ENCODE measurements around the gene PDPK1.

Gene PDPK1

DNA sequence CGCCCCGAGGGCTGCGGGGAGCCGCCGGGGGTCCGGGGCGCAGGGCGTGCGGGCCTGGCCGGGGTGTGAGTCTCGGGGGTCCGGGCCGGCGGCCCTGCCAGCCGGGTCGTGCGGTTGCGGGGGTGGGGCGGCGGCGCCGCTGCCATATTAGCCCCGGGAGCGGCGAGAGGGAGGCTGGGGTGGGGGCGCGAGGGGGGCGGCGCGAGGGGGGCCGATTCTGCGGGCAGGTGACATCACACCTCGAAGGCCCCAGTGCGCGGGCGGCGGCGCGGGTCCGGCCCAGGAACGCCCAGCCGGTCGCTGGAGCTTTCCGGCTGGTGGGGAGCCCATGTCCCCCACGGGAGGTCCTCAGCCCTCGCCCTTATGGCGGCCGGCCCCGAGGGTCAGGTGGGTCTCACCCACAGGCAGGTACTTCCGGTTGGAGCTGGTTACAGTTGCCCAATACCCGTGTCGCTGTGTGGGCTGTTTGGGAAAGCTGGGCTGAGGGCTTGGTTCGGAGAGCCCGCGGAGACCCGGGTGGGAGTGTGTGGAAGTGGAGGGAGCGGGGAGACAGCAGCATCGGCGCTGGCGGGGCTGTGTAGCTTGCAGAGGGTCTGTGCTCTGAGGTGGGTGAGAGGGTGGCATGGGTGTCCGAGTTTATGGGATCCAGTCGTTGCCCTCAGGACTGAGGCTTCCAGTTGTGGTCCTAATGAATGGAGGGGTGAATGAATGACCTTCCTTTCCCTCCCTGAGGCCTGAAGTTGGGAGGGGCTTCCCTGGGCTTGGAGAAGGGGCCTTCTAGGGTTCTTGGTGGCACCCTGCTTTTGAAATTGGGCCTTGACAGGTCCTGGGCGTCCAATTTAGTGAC is 23.3 kb upstream of the PDPK1 start:
- H3K36me3 ChIP-seq (ENCODE audit: insufficient read depth, low read length) = no peaks in the 10 kb centered on the region
- H3K27me3 ChIP-seq (ENCODE audit: insufficient read depth, low read length) = no peaks in the 10 kb centered on the region
- H3K4me3 ChIP-seq (ENCODE audit: low read depth, low read length, poor library complexity, severe bottlenecking) = peak overlapping the region; percentile 75
- no peak overlapping the region for H2AFZ ChIP-seq (ENCODE audit: low read length)
- H3K79me2 ChIP-seq (ENCODE audit: insufficient read depth, low read length) = peaks cover 33% of the 10 kb centered on the region
- no peaks in the 10 kb centered on the region for H3K9me3 ChIP-seq (ENCODE audit: low read length)
- no peaks in the 10 kb centered on the region for H3K9me2 ChIP-seq (ENCODE audit: low read depth, low read length)
- peaks cover 41% of the 10 kb centered on the region for H3K4me1 ChIP-seq (ENCODE audit: insufficient read depth, low read length, severe bottlenecking)
- no peaks in the 10 kb centered on the region for H4K20me1 ChIP-seq (ENCODE audit: insufficient read depth, low read length)
- peak overlapping the region; percentile 71 for H3K9ac ChIP-seq (ENCODE audit: low read length)
- H3K4me2 ChIP-seq (ENCODE audit: low read length) = peak overlapping the region; percentile 92
- H3F3A ChIP-seq (ENCODE audit: insufficient read depth, low read length) = no peaks in the 10 kb centered on the region
- peak overlapping the region; percentile 54 for H3K27ac ChIP-seq (ENCODE audit: low read depth, low read length, poor library complexity, severe bottlenecking)
- TF ChIP-seq, protein P1, sequence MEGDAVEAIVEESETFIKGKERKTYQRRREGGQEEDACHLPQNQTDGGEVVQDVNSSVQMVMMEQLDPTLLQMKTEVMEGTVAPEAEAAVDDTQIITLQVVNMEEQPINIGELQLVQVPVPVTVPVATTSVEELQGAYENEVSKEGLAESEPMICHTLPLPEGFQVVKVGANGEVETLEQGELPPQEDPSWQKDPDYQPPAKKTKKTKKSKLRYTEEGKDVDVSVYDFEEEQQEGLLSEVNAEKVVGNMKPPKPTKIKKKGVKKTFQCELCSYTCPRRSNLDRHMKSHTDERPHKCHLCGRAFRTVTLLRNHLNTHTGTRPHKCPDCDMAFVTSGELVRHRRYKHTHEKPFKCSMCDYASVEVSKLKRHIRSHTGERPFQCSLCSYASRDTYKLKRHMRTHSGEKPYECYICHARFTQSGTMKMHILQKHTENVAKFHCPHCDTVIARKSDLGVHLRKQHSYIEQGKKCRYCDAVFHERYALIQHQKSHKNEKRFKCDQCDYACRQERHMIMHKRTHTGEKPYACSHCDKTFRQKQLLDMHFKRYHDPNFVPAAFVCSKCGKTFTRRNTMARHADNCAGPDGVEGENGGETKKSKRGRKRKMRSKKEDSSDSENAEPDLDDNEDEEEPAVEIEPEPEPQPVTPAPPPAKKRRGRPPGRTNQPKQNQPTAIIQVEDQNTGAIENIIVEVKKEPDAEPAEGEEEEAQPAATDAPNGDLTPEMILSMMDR (IDR thresholded peaks at IDR 0.05; ENCODE audit: low read length) = no peak
- no peak for TF ChIP-seq EZH2 (IDR thresholded peaks at IDR 0.05; ENCODE audit: borderline replicate concordance, low read length)

DNA sequence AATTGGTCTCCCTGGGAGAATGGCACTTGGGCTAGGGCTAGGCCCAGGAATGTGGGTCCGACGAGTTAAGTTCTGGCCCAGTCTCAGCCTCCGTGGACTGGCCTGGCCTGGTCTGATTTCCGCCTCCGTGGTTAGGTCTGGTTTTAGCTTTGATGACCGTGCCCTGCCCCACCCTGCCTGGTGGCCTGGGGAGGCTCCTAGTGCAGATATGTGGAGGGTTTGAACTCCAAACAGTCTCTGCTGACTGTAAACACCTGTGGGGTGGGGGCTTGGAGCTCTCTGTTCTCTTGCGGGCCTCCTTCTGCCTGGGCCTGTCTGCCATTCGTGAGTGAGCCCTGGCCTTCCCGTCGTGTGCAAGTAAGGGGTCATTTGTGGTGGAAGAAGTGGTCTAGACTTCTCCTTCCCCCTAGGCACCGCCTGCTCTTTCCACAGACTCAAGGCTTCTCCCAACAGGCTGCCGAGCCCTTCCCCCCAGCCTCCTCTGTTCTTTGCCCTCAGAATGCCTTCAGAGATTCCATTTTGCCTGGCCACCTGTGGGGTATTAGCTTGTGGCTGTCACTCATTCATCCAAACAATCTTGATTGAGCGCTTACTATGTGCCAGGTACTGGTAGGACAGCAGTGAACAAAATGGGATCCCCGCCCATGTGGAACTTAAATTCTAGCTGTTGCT is 22.5 kb upstream of the PDPK1 start:
- Histone ChIP-seq H3K4me3 (ENCODE audit: low read depth, low read length, poor library complexity, severe bottlenecking) (peak overlapping the region; percentile 75), H3K4me1 (ENCODE audit: insufficient read depth, low read length, severe bottlenecking) (peaks cover 37% of the 10 kb centered on the region), H3K79me2 (ENCODE audit: insufficient read depth, low read length) (peaks cover 33% of the 10 kb centered on the region), H4K20me1 (ENCODE audit: insufficient read depth, low read length) (no peaks in the 10 kb centered on the region), H2AFZ (ENCODE audit: low read length) (no peak overlapping the region), H3K27me3 (ENCODE audit: insufficient read depth, low read length) (no peaks in the 10 kb centered on the region), H3K36me3 (ENCODE audit: insufficient read depth, low read length) (no peaks in the 10 kb centered on the region), H3K9me3 (ENCODE audit: low read length) (no peaks in the 10 kb centered on the region), H3F3A (ENCODE audit: insufficient read depth, low read length) (no peaks in the 10 kb centered on the region), H3K9me2 (ENCODE audit: low read depth, low read length) (no peaks in the 10 kb centered on the region), H3K27ac (ENCODE audit: low read depth, low read length, poor library complexity, severe bottlenecking) (peak overlapping the region; percentile 54), H3K9ac (ENCODE audit: low read length) (peak overlapping the region; percentile 71), H3K4me2 (ENCODE audit: low read length) (peak overlapping the region; percentile 92)
- TF ChIP-seq, protein P1 (IDR thresholded peaks at IDR 0.05; ENCODE audit: low read length) = no peak
- TF ChIP-seq EZH2 (IDR thresholded peaks at IDR 0.05; ENCODE audit: borderline replicate concordance, low read length) = no peak

DNA sequence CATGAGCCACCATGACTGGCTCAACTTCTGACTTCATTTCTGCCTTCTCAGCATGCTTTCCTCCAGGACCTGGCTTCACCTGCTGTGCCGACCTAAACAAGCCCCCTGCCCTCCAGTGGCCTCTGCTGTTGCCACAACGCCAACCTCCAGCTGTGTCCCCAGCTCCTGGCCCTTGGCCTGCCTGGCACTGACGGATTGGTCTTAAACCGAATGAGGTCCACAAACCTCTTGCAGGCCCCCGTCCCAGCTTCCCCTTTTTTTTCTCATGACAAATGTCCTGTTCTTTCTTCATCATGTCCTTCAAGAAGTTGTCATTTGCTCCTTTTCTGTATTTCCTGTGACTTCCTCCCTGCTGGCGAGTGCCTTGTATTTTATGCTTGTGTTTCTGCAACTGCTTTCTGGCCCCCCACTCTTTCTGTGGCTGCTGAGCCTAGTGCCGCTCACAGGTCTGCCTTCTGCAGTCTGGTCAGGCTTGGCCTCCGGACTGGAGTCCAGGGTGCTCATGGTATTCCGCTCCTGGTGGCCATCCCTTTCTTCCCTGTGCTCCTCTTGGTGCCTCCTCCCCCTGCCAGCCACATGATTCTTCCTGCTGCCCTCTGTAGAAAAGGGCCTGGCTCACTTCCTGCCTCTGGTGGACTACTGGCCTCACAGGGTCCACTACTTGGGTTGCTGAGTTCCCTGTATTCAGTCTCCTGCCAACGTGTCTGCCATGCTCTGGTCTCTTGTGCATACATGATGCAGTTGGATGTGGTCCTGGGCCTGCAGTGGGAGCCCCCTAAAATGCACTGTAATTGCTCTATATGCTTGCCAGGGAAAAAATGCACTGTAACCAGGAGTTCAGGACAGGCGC is 21.2 kb upstream of the PDPK1 start:
- peak overlapping the region; percentile 28 for H3K27ac ChIP-seq (ENCODE audit: low read depth, low read length, poor library complexity, severe bottlenecking)

More for the DNA sequence above, 21.2 kb upstream of the PDPK1 start:
- Histone ChIP-seq H3K27me3 (ENCODE audit: insufficient read depth, low read length) (no peaks in the 10 kb centered on the region), H3K9me3 (ENCODE audit: low read length) (no peaks in the 10 kb centered on the region), H3K36me3 (ENCODE audit: insufficient read depth, low read length) (no peaks in the 10 kb centered on the region), H3K9ac (ENCODE audit: low read length) (peak overlapping the region; percentile 8; the same call in 1 of the 2 replicates), H2AFZ (ENCODE audit: low read length) (no peak overlapping the region), H3F3A (ENCODE audit: insufficient read depth, low read length) (no peaks in the 10 kb centered on the region), H3K4me3 (ENCODE audit: low read depth, low read length, poor library complexity, severe bottlenecking) (no peak overlapping the region), H4K20me1 (ENCODE audit: insufficient read depth, low read length) (no peaks in the 10 kb centered on the region), H3K4me2 (ENCODE audit: low read length) (peak overlapping the region; percentile 92; the same call in 1 of the 2 replicates), H3K4me1 (ENCODE audit: insufficient read depth, low read length, severe bottlenecking) (peaks cover 46% of the 10 kb centered on the region), H3K79me2 (ENCODE audit: insufficient read depth, low read length) (peaks cover 33% of the 10 kb centered on the region), H3K9me2 (ENCODE audit: low read depth, low read length) (no peaks in the 10 kb centered on the region)
- TF ChIP-seq, protein P1 (IDR thresholded peaks at IDR 0.05; ENCODE audit: low read length) = no peak
- TF ChIP-seq EZH2 (IDR thresholded peaks at IDR 0.05; ENCODE audit: borderline replicate concordance, low read length) = no peak

All from OCI-LY1 (cell line).